Activated B cell treated with CpG ODN at 0.5 μM for 24 hours (primary cell): ENCODE data around the gene PPIF. TPM values are rescaled to one million over a fixed set of nuclear protein-coding genes. Genes with fewer than 3 reads are reported as not detected.

Experiments
- ATAC-seq: fragments of 200-7000 bp; cut with Tn5 transposase; one replicate; pipeline ENCODE4 v1.10.0; 2021; ENCODE audit warnings: low read depth, mild to moderate bottlenecking, moderate library complexity
- CTCF ChIA-PET: fragments of 350-600 bp; sonication (Branson Sonifier 250); formaldehyde crosslinking; loops from one replicate; lab custom pipeline; 2021; ENCODE audit warnings: antibody characterized with exemption; lab: Charles Lee
- POLR2A ChIA-PET: fragments of 350-600 bp; sonication (Branson Sonifier 250); formaldehyde crosslinking; loops from one replicate; lab custom pipeline; 2021; ENCODE audit warnings: antibody characterized with exemption; lab: Charles Lee
- DNase-seq: peaks from one replicate; pipeline ENCODE4 v3.0.0; 2022
- H3K27ac Mint-ChIP-seq: one replicate; pipeline ENCODE4 v1.8.0; 2020; ENCODE audit warnings: mixed read lengths
- H3K27me3 Mint-ChIP-seq: one replicate; pipeline ENCODE4 v1.8.0; 2021; ENCODE audit warnings: mixed read lengths
- H3K36me3 Mint-ChIP-seq: one replicate; pipeline ENCODE4 v1.8.0; 2021; ENCODE audit warnings: low read depth, mixed read lengths
- H3K4me1 Mint-ChIP-seq: one replicate; pipeline ENCODE4 v1.8.0; 2021; ENCODE audit warnings: mixed read lengths
- H3K4me3 Mint-ChIP-seq: one replicate; pipeline ENCODE4 v1.8.0; 2020; ENCODE audit warnings: mild to moderate bottlenecking, mixed read lengths
- H3K9me3 Mint-ChIP-seq: one replicate; pipeline ENCODE4 v1.8.0; 2020; ENCODE audit warnings: mixed read lengths
- intact Hi-C: fragments of 100-400 bp; cut with micrococcal nuclease; formaldehyde crosslinking; loops from one replicate; pipeline ENCODE4 v1.15.1; 2024
- total RNA-seq: library from RNA; stranded (reverse); gene quantifications from 2 replicates; pipeline ENCODE4 v1.2.3, GENCODE V29; 2022
- TF ChIP-seq, protein P1 (sequence below): fragments of 200-600 bp; IDR thresholded peaks from one replicate; pipeline ENCODE4 v1.8.0; 2022; ENCODE audit warnings: antibody characterized with exemption, mild to moderate bottlenecking

PPIF gene
- total RNA-seq, result 68.2 and 72.5 TPM in 2 replicates

DNA sequence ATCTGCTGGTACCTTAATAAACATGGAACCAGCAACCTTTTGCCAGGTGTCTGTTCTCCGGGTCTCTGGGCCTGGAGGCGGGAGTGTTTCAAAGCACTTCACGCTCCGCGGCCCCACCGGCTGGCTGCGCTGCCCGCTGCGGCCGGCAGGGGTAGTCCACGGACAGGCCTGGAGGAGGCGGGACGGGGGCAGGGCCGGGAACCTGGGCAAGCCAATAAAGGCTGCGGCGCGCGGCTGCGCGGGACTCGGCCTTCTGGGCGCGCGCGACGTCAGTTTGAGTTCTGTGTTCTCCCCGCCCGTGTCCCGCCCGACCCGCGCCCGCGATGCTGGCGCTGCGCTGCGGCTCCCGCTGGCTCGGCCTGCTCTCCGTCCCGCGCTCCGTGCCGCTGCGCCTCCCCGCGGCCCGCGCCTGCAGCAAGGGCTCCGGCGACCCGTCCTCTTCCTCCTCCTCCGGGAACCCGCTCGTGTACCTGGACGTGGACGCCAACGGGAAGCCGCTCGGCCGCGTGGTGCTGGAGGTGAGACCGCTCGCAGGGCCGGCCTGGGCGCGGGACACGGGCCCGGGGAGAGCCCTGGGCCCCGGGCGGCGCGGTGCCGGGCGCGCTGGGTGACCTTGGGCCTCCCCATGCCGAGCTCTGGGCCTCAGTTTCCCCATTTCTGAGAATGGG lies at the start of gene PPIF:
TSS of gene PPIF (plus strand) at position 244 of the 668 bp plus-strand sequence. CDS start at position 324, 80 bp downstream.
- POLR2A ChIA-PET, result interaction anchor here (0.7 to 4.8 kb wide), 16 partner anchors 11 to 1044 kb away, joined by 3 to 37 read pairs (median 6); partner anchors contain the start of gene ZCCHC24
- ATAC-seq (peak; percentile 95), DNase-seq (peak; percentile 94)
- TF ChIP-seq, protein P1, sequence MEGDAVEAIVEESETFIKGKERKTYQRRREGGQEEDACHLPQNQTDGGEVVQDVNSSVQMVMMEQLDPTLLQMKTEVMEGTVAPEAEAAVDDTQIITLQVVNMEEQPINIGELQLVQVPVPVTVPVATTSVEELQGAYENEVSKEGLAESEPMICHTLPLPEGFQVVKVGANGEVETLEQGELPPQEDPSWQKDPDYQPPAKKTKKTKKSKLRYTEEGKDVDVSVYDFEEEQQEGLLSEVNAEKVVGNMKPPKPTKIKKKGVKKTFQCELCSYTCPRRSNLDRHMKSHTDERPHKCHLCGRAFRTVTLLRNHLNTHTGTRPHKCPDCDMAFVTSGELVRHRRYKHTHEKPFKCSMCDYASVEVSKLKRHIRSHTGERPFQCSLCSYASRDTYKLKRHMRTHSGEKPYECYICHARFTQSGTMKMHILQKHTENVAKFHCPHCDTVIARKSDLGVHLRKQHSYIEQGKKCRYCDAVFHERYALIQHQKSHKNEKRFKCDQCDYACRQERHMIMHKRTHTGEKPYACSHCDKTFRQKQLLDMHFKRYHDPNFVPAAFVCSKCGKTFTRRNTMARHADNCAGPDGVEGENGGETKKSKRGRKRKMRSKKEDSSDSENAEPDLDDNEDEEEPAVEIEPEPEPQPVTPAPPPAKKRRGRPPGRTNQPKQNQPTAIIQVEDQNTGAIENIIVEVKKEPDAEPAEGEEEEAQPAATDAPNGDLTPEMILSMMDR, result peak; percentile 47
- no peaks in the 10 kb centered on the region for H3K9me3 Mint-ChIP-seq
- CTCF ChIA-PET, result interaction anchor here (0.7 to 1.3 kb wide), 2 partner anchors 27 to 105 kb away, joined by 3 to 4 read pairs; no protein-coding TSS in a partner anchor
- peaks cover 37% of the 10 kb centered on the region for H3K36me3 Mint-ChIP-seq
- H3K4me1 Mint-ChIP-seq, result peaks cover 25% of the 10 kb centered on the region
- H3K4me3 Mint-ChIP-seq, result peak within 1 kb of the TSS; percentile 84
- intact Hi-C loops, result loop anchor here (1.0 to 10.0 kb wide), 13 partner anchors 16 to 1473 kb away; partner anchors contain the start of genes ANXA11, POLR3A, ZCCHC24 and ZMIZ1
- H3K27ac Mint-ChIP-seq, result peak within 1 kb of the TSS; percentile 90
- no peaks in the 10 kb centered on the region for H3K27me3 Mint-ChIP-seq

DNA sequence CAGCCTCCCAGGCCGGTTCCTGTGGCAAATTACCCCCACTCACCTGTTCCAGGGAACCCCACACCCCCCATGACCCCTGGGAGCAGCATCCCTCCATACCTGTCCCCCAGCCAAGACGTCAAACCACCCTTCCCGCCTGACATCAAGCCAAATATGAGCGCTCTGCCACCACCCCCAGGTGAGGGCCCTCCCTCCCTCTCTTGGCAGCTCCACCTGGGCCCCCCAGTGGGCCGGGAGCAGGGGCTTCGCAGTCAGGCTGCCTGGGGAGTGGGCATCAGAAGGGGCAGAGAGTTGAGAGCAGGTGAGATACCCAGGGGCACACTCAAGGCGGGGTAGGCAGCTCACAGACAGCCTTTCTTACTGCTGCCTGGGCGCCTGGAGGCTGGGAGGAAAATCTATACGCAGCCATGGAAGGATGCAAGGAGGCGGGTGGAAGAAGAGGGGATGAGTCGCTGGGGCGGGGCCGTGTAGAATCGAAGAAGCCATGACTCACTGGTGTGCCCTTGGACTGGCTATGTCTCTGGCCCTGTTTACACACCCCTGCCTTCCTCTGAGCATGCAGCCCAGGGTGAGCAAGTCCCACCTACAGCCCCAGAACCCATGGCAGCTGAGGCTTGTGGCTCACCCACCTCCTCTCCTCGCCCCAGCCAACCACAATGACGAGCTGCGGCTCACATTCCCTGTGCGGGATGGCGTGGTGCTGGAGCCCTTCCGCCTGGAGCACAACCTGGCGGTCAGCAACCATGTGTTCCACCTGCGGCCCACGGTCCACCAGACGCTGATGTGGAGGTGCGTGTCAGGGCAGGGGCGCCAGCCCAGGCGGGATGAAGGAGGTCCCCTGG lies 48.6 kb upstream of the PPIF start:
- ATAC-seq (no peak), DNase-seq (no peak)
- POLR2A ChIA-PET, result interaction anchor here (1.0 to 1.3 kb wide), 2 partner anchors 8 to 12 kb away, joined by 3 read pairs; no protein-coding TSS in a partner anchor
- TF ChIP-seq, protein P1, result no peak
- intact Hi-C loops, result no loop called here
- H3K4me3 Mint-ChIP-seq, result no peak overlapping the region
- H3K36me3 Mint-ChIP-seq, result peaks cover 86% of the 10 kb centered on the region
- H3K27ac Mint-ChIP-seq, result no peak overlapping the region
- CTCF ChIA-PET, result no interaction called here
- H3K4me1 Mint-ChIP-seq, result peaks cover 36% of the 10 kb centered on the region
- H3K9me3 Mint-ChIP-seq, result no peaks in the 10 kb centered on the region
- H3K27me3 Mint-ChIP-seq, result no peaks in the 10 kb centered on the region

DNA sequence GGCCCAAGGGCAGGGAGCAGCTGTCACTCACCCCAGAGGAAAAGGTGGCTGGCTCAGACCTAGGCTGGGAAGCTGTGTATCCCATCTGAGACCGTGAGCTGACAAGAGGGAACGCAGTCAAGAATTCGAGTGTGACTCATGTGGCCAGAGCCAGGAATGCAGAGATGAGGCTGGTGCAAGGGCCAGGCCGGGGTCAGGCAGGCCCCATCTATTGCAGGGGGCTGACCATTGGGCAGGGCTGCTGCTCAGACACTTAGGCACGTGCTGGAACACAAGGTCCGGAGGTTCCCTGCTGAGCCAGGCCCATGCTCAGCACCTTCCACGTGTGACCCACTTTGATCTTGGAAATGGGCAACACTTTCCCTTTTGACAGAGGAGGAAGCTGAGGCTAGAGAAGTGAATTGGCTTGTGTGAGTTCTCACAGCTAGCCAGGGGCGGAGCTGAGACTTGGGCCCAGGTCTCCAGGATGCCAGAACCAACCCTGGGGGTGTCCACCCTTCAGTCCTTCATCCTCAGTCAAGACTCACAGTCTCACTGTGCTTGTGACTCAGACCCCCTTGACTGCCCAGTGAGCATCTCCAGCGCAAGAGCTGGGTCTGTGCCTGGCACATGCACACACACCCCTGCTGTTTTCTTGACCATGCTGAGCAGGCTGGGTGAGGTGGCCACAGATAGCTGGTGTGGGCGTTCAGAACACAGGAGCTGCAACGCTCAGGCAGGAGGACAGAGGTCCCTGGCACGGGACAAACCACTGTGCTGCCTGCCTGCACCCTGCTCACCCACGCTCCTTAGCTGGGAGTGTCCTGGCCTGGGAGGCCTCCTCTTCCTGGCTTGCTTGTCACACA lies 47.6 kb upstream of the PPIF start:
- ChIA-PET POLR2A (interaction anchor here (0.9 to 1.8 kb wide), 3 partner anchors 13 to 57 kb away, joined by 3 to 4 read pairs (median 4); no protein-coding TSS in a partner anchor), CTCF (no interaction called here)
- no peaks in the 10 kb centered on the region for H3K9me3 Mint-ChIP-seq
- peaks cover 26% of the 10 kb centered on the region for H3K4me1 Mint-ChIP-seq
- no peak overlapping the region for H3K27ac Mint-ChIP-seq
- DNase-seq (no peak), ATAC-seq (no peak)
- H3K36me3 Mint-ChIP-seq, result peaks cover 86% of the 10 kb centered on the region
- H3K4me3 Mint-ChIP-seq, result no peak overlapping the region
- no peaks in the 10 kb centered on the region for H3K27me3 Mint-ChIP-seq
- TF ChIP-seq, protein P1, result no peak
- intact Hi-C loops, result no loop called here

DNA sequence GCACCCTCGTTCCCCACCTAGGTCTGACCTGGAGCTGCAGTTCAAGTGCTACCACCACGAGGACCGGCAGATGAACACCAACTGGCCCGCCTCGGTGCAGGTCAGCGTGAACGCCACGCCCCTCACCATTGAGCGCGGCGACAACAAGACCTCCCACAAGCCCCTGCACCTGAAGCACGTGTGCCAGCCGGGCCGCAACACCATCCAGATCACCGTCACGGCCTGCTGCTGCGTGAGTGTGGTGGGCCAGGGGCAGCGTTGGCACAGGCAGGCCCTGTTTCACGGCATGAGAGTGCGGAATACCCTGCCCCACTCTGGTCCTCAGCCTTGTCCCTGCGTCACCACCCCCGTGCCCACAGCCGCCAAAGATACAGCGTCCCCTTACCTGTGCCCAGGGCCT lies 46.6 kb upstream of the PPIF start:
- Mint-ChIP-seq H3K9me3 (no peaks in the 10 kb centered on the region), H3K36me3 (peaks cover 89% of the 10 kb centered on the region), H3K27ac (no peak overlapping the region), H3K27me3 (no peaks in the 10 kb centered on the region), H3K4me3 (no peak overlapping the region), H3K4me1 (peaks cover 15% of the 10 kb centered on the region)
- intact Hi-C loops, result no loop called here
- no peak for DNase-seq
- ATAC-seq, result no peak
- CTCF ChIA-PET, result no interaction called here
- TF ChIP-seq, protein P1, result no peak
- POLR2A ChIA-PET, result interaction anchor here (0.6 to 1.8 kb wide), 4 partner anchors 23 to 99 kb away, joined by 3 to 10 read pairs (median 4); no protein-coding TSS in a partner anchor
